Mucosa of gallbladder (tissue), 1 donor: Measurements from ENCODE around the gene TAAR2. TPM values are rescaled to one million over a fixed set of nuclear protein-coding genes. Genes with fewer than 3 reads are reported as not detected.
"Not testable (repeated sequence)": the region's sequence is repeated elsewhere in the genome, so short reads cannot be mapped to it uniquely, and the experiment has no call there.

ENCODE experiments used
- DNase-seq: peaks from one replicate; pipeline ENCODE4 v3.0.0-alpha.2; 2020; ENCODE audit warnings: low spot score
- total RNA-seq: library from RNA; stranded (reverse); gene quantifications from one replicate; pipeline ENCODE4 v1.2.1, GENCODE V29; 2021
- donor health status: DM: no; HTN: no; CAD: no.

TAAR2 gene
- total RNA-seq, 1 donor from 2014 or later, result not detected

DNA sequence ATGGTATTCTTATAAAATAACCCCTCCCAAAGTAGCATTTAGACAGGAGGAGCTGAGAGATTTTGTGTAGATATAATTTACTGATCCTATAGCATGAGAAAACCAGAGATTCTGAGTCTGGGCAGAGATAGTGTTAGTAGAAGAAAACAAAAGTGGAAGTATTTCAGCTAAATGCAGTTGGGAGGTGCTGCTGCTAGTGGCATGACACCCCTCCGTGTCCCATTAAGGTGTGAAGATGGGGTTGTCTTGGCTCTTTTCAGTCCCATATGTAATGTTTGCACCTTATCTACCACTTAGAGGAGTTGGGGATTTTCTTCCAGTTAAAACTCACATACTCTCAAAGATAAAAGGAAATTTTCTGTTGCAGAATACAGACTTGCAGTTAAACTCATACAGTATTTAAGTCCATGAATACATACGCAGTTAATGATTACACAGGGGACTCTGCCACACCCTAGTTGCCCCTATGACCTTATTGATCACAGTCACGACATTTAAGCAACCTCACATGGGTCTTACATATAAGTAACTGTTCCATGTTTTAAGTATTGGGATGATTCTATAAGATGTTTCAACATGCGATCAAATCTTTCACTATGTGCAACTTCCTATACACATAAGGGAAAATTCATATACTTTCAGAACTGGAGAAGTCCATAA, 11.5 kb downstream of the TAAR2 start:
- peak; percentile 42 for DNase-seq

DNA sequence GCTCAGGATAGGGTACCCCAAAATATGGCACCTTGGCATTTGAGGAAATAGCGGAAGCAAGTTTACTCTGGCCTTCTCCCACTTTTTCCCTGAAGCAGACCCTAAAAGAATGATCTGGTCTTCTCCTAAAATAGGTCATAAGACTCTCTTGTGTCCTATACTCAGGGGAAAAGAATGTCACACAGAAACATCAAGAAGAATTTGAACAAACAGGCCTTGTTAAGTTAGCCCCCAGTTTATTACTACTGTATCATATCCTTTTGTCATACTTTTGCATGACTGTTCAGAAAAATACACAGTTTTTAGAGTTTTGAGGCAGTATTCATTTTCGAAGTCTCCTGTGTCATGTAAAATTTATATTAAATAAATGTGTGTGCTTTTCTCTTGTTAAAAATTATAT, 12.5 kb downstream of the TAAR2 start:
- no peak for DNase-seq

GRCh38 chr6:132607544-132608233, 16.4 kb downstream of the TAAR2 start:
- DNase-seq, result peak; percentile 21

DNA sequence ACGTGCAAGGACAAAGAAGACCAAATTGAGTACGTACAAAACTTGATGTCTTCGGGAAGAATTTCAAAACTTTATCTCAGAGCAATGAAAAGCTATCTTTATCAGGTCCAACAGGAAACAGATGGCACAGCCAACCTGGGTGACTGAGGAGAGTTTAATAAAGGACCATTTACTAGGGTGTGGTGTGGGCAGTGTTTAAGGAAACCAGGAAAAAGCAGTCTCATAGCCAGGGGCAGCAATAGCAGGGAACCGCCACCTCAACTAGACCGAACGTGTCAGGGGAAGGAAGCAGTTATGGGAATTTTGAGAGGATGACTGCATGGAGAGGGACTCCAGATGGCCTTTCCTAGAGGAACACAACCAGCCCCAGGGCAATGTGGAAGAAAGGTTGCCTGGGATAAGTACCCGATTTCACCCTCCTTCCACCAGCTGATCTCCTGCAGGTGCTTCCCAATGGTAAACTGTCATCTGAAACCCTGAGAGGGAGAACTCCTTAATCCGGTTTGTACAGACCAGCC, 19.4 kb downstream of the TAAR2 start:
- DNase-seq, result no peak

DNA sequence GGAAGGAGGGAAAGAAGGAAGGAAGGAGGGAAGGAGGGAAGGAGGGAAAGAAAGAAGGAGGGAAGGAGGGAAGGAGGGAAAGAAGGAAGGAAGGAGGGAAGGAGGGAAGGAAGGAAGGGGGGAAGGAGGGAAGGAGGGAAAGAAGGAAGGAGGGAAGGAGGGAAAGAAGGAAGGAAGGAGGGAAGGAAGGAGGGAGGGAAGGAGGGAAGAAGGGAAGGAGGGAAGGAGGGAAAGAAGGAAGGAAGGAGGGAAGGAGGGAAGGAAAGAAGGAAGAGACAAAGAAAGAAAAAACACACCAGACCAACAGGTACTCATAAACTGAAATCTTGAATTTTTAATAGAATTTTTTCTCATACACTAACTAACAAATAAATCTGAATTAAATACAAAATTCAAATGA, 23.2 kb downstream of the TAAR2 start:
- not testable (repeated sequence) for DNase-seq

GRCh38 chr6:132598473-132598872, 25.6 kb downstream of the TAAR2 start:
- DNase-seq, result no peak

- no peak for DNase-seq
These were observed 27.9 kb downstream of the TAAR2 start for GRCh38 chr6:132596201-132596600.

DNA sequence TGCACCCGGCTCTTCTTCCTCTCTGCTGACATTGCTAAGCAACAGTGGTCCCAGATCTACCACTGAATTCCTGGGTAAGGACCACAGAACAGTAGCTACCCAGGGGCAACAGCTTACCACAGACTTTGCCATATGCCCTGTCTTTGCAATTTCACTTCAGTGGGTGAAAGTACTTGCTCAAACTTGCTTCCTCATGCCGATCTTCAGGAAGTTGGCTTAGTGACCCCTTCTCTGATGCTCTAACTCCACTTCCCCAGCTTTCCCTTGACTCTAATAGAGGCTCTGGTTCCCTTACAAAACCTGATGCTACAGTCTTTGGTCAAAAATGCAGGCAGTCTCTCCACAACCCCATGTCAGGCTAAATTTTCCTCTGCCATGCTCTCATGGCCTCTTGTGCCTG, 31.2 kb downstream of the TAAR2 start:
- DNase-seq, result no peak

DNA sequence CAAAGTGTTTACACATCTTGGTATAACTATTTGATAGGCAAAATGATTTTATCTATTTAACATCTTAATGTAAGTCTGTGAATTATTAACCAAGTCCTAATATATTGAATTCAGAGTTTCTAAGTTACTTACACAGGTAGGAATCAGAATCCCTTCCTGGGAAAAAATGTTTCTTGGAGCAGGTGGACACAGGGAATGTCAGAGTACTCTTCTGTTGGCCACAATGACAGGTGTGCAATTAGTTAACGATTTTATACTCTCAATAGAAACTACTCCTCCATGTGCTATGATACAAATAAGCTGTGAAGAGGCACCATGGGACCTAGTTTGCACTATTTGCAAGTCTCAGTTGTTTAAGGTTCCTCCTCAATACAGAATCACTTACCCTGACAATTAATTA, 33.7 kb downstream of the TAAR2 start:
- DNase-seq, result no peak

- DNase-seq, result no peak
These were observed 34.6 kb downstream of the TAAR2 start, which contains the start of gene TAAR5 for GRCh38 chr6:132589454-132589853. TSS of gene TAAR5 (minus strand) at chr6:132589741. CDS start at chr6:132589686, 55 bp downstream.

DNA sequence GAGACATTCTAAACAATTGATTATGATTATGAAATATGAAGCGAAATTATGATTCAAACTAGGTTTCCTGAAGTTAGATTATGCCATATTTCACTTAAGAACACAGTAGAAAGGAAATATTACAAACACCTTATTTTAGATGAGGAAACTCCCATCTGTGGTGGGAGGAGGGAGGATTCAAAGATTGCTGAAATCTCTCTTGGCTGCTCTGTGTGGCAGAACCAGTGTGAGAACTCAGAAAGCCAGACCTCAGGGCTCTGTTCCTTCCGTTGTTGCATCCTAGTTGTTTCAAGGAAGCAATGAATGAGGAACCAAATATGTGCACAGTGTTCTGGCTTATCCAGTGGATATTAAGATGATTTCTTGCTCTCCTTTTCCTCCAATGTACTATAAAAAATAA, 36.7 kb downstream of the TAAR2 start:
- no peak for DNase-seq

GRCh38 chr6:132584698-132585097, 39.4 kb downstream of the TAAR2 start:
- no peak for DNase-seq

- no peak for DNase-seq
These were observed 52.3 kb downstream of the TAAR2 start for GRCh38 chr6:132571774-132572173.

DNA sequence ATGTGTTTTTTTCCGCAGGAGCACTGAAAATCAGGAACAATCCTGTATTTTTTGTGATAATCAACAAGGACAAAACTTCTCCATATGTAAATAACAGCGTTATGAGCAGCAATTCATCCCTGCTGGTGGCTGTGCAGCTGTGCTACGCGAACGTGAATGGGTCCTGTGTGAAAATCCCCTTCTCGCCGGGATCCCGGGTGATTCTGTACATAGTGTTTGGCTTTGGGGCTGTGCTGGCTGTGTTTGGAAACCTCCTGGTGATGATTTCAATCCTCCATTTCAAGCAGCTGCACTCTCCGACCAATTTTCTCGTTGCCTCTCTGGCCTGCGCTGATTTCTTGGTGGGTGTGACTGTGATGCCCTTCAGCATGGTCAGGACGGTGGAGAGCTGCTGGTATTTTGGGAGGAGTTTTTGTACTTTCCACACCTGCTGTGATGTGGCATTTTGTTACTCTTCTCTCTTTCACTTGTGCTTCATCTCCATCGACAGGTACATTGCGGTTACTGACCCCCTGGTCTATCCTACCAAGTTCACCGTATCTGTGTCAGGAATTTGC, 53.8 kb downstream of the TAAR2 start, which contains the start of gene TAAR6:
Gene TAAR6 (plus strand): TSS at position 102 of the 557 bp plus-strand sequence. CDS start 0 bp downstream, at position 102.
- DNase-seq, result no peak

- DNase-seq, result no peak
These were observed 54.9 kb downstream of the TAAR2 start for GRCh38 chr6:132569170-132569569.

- no peak for DNase-seq
These were observed 55.5 kb downstream of the TAAR2 start for GRCh38 chr6:132568611-132569010.

GRCh38 chr6:132567566-132567965, 56.5 kb downstream of the TAAR2 start:
- no peak for DNase-seq

Other genes with a start within 250 kb of the TAAR2 start
- 3.8 TPM for gene MOXD1, start 222.8 kb downstream of the TAAR2 start, total RNA-seq
- gene STX7, start 111.2 kb downstream of the TAAR2 start, total RNA-seq, result 94.5 TPM
- not detected for gene TAAR9, start 86.0 kb downstream of the TAAR2 start, total RNA-seq
- gene TAAR8, start 71.6 kb downstream of the TAAR2 start, total RNA-seq, result not detected
- not detected for gene TAAR6, start 54.0 kb downstream of the TAAR2 start, total RNA-seq
- not detected for gene TAAR5, start 34.5 kb downstream of the TAAR2 start, total RNA-seq
- gene TAAR1, start 34.9 kb upstream of the TAAR2 start, total RNA-seq, result not detected
- 62.1 TPM for gene VNN1, start 89.8 kb upstream of the TAAR2 start, total RNA-seq
- gene VNN2, start 133.6 kb upstream of the TAAR2 start, total RNA-seq, result 3.4 TPM
- gene SLC18B1, start 174.4 kb upstream of the TAAR2 start, total RNA-seq, result 13.3 TPM
- 638 TPM for gene RPS12, start 190.3 kb upstream of the TAAR2 start, total RNA-seq